Measurements from ENCODE around the gene CTNNA3.

Gene CTNNA3

GRCh38 chr10:66180581-66181318 lies 1515.2 kb downstream of the CTNNA3 start:
- DNase-seq (ENCODE audit: low read depth in 2 of 2, low spot score in 1 of 2) = no peak

- DNase-seq (ENCODE audit: low read depth in 2 of 2, low spot score in 1 of 2) = no peak
Measured at GRCh38 chr10:66180021-66180420, 1516.0 kb downstream of the CTNNA3 start.

DNA sequence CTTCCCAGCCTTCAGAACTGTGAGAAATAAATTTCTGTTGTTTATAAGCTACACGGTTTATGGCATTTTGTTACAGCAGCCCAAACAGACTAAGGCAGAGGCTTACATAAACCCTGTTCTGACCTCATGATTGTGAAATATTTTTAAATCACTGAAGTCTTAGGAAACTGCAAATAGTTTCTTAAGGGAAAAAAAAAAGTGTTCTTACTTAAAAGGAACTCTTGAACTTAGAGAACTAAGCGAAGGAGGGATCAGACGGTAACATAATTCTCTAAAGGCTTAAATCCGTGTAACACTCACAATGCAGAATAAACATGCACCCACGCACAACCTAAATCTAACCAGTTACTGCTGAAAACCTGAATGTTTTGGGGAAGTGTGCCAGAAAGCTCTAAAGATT lies 1519.2 kb downstream of the CTNNA3 start:
- no peak for DNase-seq (ENCODE audit: low read depth in 2 of 2, low spot score in 1 of 2)

DNA sequence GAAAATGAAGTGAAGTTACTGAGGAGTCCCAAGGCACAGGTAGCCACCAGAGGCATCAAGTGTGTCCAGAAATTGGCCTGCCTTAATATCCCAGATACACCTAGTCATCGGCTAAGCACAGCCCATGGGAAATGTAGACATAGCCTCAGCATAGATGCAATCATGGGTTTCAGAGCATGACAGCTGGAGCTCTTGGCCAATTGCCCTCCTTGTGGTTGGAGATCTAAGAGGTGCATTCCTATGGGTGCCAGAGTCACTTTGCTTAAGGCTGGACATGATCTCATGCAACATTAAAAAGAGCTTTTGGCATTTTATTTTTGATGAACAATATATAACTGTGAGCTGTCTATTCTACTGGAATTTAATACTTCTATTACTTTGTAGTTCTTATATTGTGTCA lies 1528.2 kb downstream of the CTNNA3 start:
- DNase-seq (ENCODE audit: low read depth in 2 of 2, low spot score in 1 of 2) = no peak

DNA sequence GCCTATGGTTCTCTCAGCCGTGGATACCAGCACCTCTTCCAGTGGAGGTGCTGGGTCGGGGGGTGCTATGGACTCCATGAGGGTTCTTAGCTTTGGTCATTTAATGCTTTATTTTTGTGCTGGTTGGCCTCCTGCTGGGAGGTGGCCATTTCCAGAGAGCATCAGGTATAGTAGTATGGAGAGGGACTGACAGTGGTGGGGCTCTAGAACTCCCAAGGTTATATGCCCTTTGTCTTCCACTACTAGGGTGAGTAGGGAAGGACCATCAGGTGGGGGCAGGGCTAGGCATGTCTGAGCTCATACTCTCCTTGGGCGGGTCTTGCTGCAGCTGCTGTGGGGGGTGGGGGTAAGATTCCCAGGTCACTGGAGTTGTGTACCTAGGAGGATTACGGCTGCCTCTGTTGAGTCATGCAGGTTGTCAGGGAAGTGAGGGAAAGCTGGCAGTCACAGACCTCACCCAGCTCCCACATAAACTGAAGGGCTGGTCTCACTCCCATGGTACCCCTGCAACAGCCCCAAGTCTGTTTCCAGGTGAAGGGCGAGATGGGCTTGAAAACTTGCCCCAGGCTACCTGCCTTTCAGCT lies 1533.3 kb downstream of the CTNNA3 start:
- DNase-seq (ENCODE audit: low read depth in 2 of 2, low spot score in 1 of 2) = no peak

DNA sequence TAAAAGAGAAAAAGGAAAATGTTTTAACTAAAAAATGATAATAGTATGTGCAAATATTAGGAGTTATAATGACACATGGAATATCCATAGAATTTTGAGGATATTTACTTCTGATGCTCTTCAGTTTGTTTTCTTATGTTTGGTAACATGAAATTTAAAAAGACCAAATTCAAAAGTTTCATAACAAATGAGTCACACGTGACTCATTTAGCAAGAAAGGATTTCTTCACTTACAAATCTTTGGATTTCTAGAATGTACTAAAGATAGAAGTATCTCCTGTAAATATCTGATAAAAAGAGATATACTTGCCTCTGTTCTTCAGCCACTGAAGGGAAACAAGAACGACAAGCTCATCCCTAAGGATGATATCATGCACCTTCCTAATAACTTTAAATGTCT lies 1544.6 kb downstream of the CTNNA3 start:
- no peak for DNase-seq (ENCODE audit: low read depth in 2 of 2, low spot score in 1 of 2)

DNA sequence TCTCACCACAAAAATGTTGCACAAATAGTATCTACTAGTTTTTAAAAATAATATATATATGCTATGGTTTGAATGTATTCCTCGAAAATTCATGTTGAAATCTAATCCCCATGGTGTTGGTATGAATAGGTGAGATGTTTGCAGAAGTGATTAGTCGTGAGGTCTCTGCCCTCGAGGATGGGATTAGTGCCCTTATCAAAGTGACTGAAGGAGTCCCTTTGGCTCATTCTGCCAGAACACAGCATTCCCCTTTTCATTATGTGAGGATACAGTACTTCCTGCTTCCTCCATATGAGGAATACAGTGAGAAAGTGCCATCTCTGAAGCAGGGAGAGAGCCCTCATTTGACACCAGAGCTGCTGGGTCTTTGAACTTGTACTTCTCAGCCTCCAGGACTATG lies 1547.7 kb downstream of the CTNNA3 start:
- DNase-seq (ENCODE audit: low read depth in 2 of 2, low spot score in 1 of 2) = no peak

- no peak for DNase-seq (ENCODE audit: low read depth in 2 of 2, low spot score in 1 of 2)
Measured at GRCh38 chr10:66144016-66144415, 1552.0 kb downstream of the CTNNA3 start.

- no peak for DNase-seq (ENCODE audit: low read depth in 2 of 2, low spot score in 1 of 2)
Measured at GRCh38 chr10:66102756-66103155, 1593.2 kb downstream of the CTNNA3 start.

DNA sequence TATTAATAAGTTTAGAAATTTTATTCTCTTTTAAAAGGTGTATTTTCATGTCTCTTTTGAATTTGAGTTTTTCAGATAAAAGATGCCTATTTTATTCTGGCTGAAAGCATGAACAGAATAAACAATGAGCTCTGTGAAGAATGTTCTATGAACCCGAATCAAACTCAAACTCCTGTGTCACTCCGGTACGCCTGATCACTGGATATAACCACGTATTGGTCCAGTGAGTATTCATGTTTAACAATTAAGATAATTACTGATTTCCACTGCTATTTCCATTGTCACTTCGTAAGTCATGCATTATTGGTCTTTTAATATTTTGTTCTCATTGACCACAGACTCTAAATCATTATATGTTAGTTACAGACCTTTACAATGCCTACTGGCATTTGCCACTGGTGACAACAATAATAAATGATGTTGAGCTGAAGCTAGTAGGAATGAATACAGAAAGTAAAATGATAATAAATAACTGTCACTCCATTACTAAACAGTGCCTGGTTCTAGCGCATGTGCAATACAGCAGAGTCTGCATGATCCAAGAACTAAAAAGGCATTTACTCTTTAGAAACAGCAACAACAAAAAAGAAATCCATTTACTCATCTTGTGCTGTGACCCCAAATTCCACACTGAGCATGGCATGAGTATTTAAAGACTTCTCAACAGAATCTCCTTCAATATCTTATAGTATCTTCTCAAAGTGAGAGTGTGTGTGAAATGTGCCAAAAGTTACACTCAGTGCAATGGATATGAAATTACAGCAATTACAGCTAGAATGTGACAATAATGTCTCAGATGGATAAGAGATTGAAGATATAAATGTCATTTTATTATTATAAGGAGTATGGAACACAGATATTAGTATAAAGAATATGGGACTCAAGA lies 1597.2 kb downstream of the CTNNA3 start:
- DNase-seq (ENCODE audit: low read depth in 2 of 2, low spot score in 1 of 2) = no peak

DNA sequence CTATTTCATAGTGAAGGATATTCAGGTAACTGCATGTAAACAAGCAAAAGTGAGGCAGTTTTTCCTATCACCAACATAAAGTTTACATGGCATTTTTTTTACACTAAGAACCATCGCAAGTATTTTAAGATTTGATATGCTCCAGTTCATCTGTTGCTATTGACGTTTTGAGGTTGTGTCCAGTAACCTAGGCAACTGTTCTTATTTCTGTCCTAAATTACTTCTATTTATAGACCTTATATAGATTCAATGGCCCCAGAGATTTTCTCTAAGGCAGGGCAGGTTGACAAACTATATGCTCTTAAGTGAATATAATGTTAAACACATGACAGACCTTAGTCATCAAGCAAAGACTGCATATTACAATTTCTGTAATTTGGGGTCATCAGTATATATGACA lies 1600.4 kb downstream of the CTNNA3 start:
- no peak for DNase-seq (ENCODE audit: low read depth in 2 of 2, low spot score in 1 of 2)

GRCh38 chr10:66085906-66086305 lies 1610.1 kb downstream of the CTNNA3 start:
- no peak for DNase-seq (ENCODE audit: low read depth in 2 of 2, low spot score in 1 of 2)

GRCh38 chr10:66071907-66072306 lies 1624.1 kb downstream of the CTNNA3 start:
- DNase-seq (ENCODE audit: low read depth in 2 of 2, low spot score in 1 of 2) = no peak

DNA sequence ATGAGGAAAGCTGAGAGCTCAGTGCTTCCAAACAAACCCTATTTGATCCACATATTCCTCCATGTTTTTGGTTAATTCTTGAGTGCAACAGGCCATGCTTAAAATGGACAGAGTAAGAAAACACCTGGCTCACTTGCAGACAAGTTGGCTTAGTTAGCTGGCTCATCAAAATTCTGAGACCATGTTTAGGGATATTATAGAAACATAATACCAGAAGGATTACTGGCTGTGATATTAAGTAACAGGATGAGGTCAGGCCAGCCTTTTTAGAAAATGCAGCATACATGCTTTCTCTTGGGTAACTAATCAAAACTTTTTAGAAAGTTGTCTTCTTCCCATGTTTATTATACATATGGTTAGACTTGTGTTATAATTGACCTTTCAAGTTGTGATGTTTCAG lies 1637.4 kb downstream of the CTNNA3 start:
- DNase-seq (ENCODE audit: low read depth in 2 of 2, low spot score in 1 of 2) = no peak

DNA sequence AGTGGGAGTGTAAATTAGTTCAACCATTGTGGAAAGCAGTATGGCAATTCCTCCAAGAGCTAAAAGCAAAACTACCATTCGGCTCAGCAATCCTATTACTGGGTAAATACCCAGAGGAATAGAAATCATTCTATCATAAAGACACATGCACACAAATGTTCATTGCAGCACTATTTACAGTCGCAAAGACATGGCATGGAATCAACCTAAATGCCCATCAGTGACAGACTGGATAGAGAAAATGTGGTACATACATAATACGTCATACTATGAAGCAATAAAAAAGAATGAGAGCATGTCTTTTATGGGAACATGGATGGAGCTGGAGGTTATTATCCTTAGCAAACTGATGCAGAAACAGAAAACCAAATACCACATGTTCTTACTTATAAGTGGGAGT lies 1646.7 kb downstream of the CTNNA3 start:
- DNase-seq (ENCODE audit: low read depth in 2 of 2, low spot score in 1 of 2) = no peak

GRCh38 chr10:66045859-66046258 lies 1650.1 kb downstream of the CTNNA3 start:
- DNase-seq (ENCODE audit: low read depth in 2 of 2, low spot score in 1 of 2) = no peak

DNA sequence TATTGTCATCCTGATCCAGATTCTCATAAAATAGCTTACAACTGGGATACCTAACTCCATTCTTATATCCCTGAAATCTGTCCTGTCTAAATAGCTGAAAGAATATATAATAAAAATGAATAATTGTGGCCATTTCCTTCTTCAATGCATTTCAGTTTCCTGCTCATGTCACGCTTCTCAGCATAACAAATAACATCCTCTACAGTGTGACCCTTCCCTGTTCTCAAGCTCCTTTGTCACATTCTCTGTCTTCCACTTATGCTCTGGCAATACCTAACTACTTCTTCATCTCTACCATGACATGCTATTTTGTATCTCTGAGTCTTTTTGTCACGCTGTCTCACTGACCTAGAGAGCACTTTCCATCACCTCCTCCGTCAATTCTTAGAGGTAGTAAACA lies 1654.2 kb downstream of the CTNNA3 start:
- no peak for DNase-seq (ENCODE audit: low read depth in 2 of 2, low spot score in 1 of 2)

- DNase-seq (ENCODE audit: low read depth in 2 of 2, low spot score in 1 of 2) = no peak
Measured at GRCh38 chr10:66038623-66039022, 1657.4 kb downstream of the CTNNA3 start.

- DNase-seq (ENCODE audit: low read depth in 2 of 2, low spot score in 1 of 2) = no peak
Measured at GRCh38 chr10:66026321-66026720, 1669.7 kb downstream of the CTNNA3 start.

DNA sequence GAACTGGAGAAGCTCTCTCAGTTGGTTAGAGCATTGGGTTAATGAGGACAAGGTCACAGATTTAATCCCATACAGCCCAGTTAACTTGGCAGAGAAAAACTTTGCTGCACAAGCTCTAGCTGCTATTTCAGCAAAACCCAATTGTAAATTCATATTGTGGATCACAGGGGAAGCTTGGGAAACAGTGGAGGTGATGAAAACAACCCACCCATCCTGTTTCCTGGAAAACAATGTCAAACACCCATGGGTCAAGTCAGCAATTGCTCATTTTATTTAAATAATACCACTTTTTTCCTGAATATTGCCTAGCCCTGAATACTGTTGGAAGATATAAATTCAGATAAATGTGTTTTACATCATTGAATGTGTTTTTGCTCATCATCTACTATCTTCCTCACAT lies 1670.8 kb downstream of the CTNNA3 start:
- no peak for DNase-seq (ENCODE audit: low read depth in 2 of 2, low spot score in 1 of 2)

GRCh38 chr10:66021423-66021822 lies 1674.6 kb downstream of the CTNNA3 start:
- DNase-seq (ENCODE audit: low read depth in 2 of 2, low spot score in 1 of 2) = no peak

- no peak for DNase-seq (ENCODE audit: low read depth in 2 of 2, low spot score in 1 of 2)
Measured at GRCh38 chr10:66008221-66008620, 1687.8 kb downstream of the CTNNA3 start.
